Measurements from ENCODE around the gene ZNF43. TPM values are rescaled to one million over a fixed set of nuclear protein-coding genes. Genes with fewer than 3 reads are reported as not detected.

Gene ZNF43
- total and polyA plus RNA-seq, 2 experiments from 2014 or later, result 22.2 to 59.8 TPM

DNA sequence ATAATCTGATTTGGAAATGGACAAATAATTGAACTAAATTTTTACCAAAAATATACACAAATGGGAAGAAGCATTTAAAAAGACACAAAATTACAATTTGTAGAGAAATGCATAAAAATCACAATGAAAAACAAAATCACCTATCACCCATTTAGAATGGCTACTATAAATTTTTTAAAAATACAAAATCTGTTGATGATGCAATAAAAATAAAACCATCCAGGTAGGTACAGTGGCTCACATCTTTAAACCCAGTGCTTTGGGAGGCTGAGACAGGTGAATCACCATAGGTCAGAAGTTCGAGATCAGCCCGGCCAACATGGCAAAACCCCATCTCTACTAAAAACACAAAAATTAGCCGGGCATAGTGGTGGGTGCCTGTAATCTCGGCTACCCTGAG lies 23.5 kb downstream of the ZNF43 start:
- no peak for ATAC-seq
- Mint-ChIP-seq H3K9me3 (peaks cover 84% of the 10 kb centered on the region), H3K4me1 (no peaks in the 10 kb centered on the region), H3K4me3 (no peak overlapping the region), H3K27ac (no peak overlapping the region), H3K27me3 (ENCODE audit: insufficient read depth, low read depth, poor library complexity) (no peaks in the 10 kb centered on the region), H3K36me3 (ENCODE audit: low read depth) (peaks cover 96% of the 10 kb centered on the region)
- Histone ChIP-seq H3F3A (replicated peaks; ENCODE audit: low read depth) (no peaks in the 10 kb centered on the region), H2AFZ (no peak overlapping the region), H4K20me1 (replicated peaks; ENCODE audit: insufficient read depth) (no peaks in the 10 kb centered on the region), H3K4me1 (ENCODE audit: insufficient read depth) (no peaks in the 10 kb centered on the region), H3K4me3 (no peak overlapping the region), H3K27ac (ENCODE audit: low read depth) (no peak overlapping the region), H3K79me2 (replicated peaks; ENCODE audit: insufficient read depth) (no peaks in the 10 kb centered on the region), H3K4me2 (no peak overlapping the region), H3K36me3 (ENCODE audit: insufficient read depth) (peaks cover 92% of the 10 kb centered on the region), H3K9me2 (ENCODE audit: insufficient read depth) (no peaks in the 10 kb centered on the region), H3K27me3 (ENCODE audit: insufficient read depth) (no peaks in the 10 kb centered on the region)
- no peak for DNase-seq (ENCODE audit: low spot score)
- TF ChIP-seq EZH2phosphoT487 (IDR thresholded peaks at IDR 0.05; ENCODE audit: unreplicated experiment) (no peak), ZNF114 (CRISPR knock-in tag; IDR thresholded peaks at IDR 0.05) (no peak), POLR2AphosphoS5 (IDR thresholded peaks at IDR 0.05; ENCODE audit: low read depth) (no peak), EZH2 (IDR thresholded peaks at IDR 0.05; ENCODE audit: low read depth, unreplicated experiment) (no peak), STAT1 (IDR thresholded peaks at IDR 0.05; ENCODE audit: unreplicated experiment) (no peak), NANOG (IDR thresholded peaks at IDR 0.05; ENCODE audit: borderline replicate concordance) (no peak), CREB1 (CRISPR knock-in tag; IDR thresholded peaks at IDR 0.05; ENCODE audit: low read depth) (no peak), ZNF331 (CRISPR knock-in tag; IDR thresholded peaks at IDR 0.05; ENCODE audit: low read depth) (no peak), JUNB (IDR thresholded peaks at IDR 0.05; ENCODE audit: unreplicated experiment) (no peak)
- TF ChIP-seq, protein P1, sequence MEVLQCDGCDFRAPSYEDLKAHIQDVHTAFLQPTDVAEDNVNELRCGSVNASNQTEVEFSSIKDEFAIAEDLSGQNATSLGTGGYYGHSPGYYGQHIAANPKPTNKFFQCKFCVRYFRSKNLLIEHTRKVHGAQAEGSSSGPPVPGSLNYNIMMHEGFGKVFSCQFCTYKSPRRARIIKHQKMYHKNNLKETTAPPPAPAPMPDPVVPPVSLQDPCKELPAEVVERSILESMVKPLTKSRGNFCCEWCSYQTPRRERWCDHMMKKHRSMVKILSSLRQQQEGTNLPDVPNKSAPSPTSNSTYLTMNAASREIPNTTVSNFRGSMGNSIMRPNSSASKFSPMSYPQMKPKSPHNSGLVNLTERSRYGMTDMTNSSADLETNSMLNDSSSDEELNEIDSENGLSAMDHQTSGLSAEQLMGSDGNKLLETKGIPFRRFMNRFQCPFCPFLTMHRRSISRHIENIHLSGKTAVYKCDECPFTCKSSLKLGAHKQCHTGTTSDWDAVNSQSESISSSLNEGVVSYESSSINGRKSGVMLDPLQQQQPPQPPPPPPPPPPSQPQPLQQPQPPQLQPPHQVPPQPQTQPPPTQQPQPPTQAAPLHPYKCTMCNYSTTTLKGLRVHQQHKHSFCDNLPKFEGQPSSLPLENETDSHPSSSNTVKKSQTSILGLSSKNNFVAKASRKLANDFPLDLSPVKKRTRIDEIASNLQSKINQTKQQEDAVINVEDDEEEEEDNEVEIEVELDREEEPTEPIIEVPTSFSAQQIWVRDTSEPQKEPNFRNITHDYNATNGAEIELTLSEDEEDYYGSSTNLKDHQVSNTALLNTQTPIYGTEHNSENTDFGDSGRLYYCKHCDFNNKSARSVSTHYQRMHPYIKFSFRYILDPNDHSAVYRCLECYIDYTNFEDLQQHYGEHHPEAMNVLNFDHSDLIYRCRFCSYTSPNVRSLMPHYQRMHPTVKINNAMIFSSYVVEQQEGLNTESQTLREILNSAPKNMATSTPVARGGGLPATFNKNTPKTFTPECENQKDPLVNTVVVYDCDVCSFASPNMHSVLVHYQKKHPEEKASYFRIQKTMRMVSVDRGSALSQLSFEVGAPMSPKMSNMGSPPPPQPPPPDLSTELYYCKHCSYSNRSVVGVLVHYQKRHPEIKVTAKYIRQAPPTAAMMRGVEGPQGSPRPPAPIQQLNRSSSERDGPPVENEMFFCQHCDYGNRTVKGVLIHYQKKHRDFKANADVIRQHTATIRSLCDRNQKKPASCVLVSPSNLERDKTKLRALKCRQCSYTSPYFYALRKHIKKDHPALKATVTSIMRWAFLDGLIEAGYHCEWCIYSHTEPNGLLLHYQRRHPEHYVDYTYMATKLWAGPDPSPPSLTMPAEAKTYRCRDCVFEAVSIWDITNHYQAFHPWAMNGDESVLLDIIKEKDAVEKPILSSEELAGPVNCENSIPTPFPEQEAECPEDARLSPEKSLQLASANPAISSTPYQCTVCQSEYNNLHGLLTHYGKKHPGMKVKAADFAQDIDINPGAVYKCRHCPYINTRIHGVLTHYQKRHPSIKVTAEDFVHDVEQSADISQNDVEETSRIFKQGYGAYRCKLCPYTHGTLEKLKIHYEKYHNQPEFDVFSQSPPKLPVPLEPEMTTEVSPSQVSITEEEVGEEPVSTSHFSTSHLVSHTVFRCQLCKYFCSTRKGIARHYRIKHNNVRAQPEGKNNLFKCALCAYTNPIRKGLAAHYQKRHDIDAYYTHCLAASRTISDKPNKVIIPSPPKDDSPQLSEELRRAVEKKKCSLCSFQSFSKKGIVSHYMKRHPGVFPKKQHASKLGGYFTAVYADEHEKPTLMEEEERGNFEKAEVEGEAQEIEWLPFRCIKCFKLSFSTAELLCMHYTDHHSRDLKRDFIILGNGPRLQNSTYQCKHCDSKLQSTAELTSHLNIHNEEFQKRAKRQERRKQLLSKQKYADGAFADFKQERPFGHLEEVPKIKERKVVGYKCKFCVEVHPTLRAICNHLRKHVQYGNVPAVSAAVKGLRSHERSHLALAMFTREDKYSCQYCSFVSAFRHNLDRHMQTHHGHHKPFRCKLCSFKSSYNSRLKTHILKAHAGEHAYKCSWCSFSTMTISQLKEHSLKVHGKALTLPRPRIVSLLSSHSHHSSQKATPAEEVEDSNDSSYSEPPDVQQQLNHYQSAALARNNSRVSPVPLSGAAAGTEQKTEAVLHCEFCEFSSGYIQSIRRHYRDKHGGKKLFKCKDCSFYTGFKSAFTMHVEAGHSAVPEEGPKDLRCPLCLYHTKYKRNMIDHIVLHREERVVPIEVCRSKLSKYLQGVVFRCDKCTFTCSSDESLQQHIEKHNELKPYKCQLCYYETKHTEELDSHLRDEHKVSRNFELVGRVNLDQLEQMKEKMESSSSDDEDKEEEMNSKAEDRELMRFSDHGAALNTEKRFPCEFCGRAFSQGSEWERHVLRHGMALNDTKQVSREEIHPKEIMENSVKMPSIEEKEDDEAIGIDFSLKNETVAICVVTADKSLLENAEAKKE (CRISPR knock-in tag; IDR thresholded peaks at IDR 0.05), result no peak
- TF ChIP-seq, protein P2, sequence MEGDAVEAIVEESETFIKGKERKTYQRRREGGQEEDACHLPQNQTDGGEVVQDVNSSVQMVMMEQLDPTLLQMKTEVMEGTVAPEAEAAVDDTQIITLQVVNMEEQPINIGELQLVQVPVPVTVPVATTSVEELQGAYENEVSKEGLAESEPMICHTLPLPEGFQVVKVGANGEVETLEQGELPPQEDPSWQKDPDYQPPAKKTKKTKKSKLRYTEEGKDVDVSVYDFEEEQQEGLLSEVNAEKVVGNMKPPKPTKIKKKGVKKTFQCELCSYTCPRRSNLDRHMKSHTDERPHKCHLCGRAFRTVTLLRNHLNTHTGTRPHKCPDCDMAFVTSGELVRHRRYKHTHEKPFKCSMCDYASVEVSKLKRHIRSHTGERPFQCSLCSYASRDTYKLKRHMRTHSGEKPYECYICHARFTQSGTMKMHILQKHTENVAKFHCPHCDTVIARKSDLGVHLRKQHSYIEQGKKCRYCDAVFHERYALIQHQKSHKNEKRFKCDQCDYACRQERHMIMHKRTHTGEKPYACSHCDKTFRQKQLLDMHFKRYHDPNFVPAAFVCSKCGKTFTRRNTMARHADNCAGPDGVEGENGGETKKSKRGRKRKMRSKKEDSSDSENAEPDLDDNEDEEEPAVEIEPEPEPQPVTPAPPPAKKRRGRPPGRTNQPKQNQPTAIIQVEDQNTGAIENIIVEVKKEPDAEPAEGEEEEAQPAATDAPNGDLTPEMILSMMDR (conservative IDR thresholded peaks at IDR 0.05; ENCODE audit: low read depth in 2 of 2), result no peak
- TF ChIP-seq, protein P3, sequence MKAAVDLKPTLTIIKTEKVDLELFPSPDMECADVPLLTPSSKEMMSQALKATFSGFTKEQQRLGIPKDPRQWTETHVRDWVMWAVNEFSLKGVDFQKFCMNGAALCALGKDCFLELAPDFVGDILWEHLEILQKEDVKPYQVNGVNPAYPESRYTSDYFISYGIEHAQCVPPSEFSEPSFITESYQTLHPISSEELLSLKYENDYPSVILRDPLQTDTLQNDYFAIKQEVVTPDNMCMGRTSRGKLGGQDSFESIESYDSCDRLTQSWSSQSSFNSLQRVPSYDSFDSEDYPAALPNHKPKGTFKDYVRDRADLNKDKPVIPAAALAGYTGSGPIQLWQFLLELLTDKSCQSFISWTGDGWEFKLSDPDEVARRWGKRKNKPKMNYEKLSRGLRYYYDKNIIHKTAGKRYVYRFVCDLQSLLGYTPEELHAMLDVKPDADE (IDR thresholded peaks at IDR 0.05), result no peak
- TF ChIP-seq, protein P4, sequence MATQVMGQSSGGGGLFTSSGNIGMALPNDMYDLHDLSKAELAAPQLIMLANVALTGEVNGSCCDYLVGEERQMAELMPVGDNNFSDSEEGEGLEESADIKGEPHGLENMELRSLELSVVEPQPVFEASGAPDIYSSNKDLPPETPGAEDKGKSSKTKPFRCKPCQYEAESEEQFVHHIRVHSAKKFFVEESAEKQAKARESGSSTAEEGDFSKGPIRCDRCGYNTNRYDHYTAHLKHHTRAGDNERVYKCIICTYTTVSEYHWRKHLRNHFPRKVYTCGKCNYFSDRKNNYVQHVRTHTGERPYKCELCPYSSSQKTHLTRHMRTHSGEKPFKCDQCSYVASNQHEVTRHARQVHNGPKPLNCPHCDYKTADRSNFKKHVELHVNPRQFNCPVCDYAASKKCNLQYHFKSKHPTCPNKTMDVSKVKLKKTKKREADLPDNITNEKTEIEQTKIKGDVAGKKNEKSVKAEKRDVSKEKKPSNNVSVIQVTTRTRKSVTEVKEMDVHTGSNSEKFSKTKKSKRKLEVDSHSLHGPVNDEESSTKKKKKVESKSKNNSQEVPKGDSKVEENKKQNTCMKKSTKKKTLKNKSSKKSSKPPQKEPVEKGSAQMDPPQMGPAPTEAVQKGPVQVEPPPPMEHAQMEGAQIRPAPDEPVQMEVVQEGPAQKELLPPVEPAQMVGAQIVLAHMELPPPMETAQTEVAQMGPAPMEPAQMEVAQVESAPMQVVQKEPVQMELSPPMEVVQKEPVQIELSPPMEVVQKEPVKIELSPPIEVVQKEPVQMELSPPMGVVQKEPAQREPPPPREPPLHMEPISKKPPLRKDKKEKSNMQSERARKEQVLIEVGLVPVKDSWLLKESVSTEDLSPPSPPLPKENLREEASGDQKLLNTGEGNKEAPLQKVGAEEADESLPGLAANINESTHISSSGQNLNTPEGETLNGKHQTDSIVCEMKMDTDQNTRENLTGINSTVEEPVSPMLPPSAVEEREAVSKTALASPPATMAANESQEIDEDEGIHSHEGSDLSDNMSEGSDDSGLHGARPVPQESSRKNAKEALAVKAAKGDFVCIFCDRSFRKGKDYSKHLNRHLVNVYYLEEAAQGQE (IDR thresholded peaks at IDR 0.05; ENCODE audit: unreplicated experiment), result no peak
